NCI-H1048 (cell line): ENCODE measurements around the gene NCAPG2.

Experiments
- DNase-seq: peaks from one replicate; lab custom pipeline; 2025; lab: John Stamatoyannopoulos, UW

The NCAPG2 gene

GRCh38 chr7:158595068-158595467, 109.5 kb downstream of the NCAPG2 start:
- no peak for DNase-seq

GRCh38 chr7:158592541-158592940, 112.1 kb downstream of the NCAPG2 start:
- DNase-seq, result no peak

GRCh38 chr7:158591944-158592343, 112.7 kb downstream of the NCAPG2 start:
- DNase-seq, result no peak

GRCh38 chr7:158590181-158590530, 114.4 kb downstream of the NCAPG2 start:
- no peak for DNase-seq

- DNase-seq, result no peak
These were observed 115.0 kb downstream of the NCAPG2 start for GRCh38 chr7:158589653-158590052.

GRCh38 chr7:158588878-158589442, 115.6 kb downstream of the NCAPG2 start:
- no peak for DNase-seq

GRCh38 chr7:158588085-158588877, 116.3 kb downstream of the NCAPG2 start:
- DNase-seq, result no peak

- peak; percentile 34 for DNase-seq
These were observed 117.2 kb downstream of the NCAPG2 start, which contains the start of gene PTPRN2 for GRCh38 chr7:158587162-158588084. TSS of gene PTPRN2 (minus strand) at chr7:158587823.

GRCh38 chr7:158586499-158587161, 118.0 kb downstream of the NCAPG2 start:
- DNase-seq, result no peak

- DNase-seq, result no peak
These were observed 118.7 kb downstream of the NCAPG2 start for GRCh38 chr7:158585721-158586498.

GRCh38 chr7:158584407-158584806, 120.2 kb downstream of the NCAPG2 start:
- DNase-seq, result no peak

- DNase-seq, result no peak
These were observed 120.8 kb downstream of the NCAPG2 start for GRCh38 chr7:158583810-158584209.

GRCh38 chr7:158583143-158583542, 121.5 kb downstream of the NCAPG2 start:
- DNase-seq, result no peak

GRCh38 chr7:158582089-158582456, 122.5 kb downstream of the NCAPG2 start:
- DNase-seq, result no peak

- no peak for DNase-seq
These were observed 123.0 kb downstream of the NCAPG2 start for GRCh38 chr7:158581440-158582088.
